Parathyroid adenoma (tissue), 2 donors: Measurements from ENCODE around the gene FAM50B.
A peak's percentile ranks its signal among the peaks of the same experiment; 100 is the strongest.

ENCODE experiments used
- H2AFZ ChIP-seq: fragments of 300-600 bp; sonication (generic); one replicate; pipeline ENCODE4 v1.7.0; 2017; ENCODE audit warnings: antibody characterized with exemption, mild to moderate bottlenecking
- H3K27ac ChIP-seq: fragments of 300-600 bp; sonication (generic); one replicate; pipeline ENCODE4 v1.7.0; 2017
- H3K27me3 ChIP-seq: fragments of 300-600 bp; sonication (generic); one replicate; pipeline ENCODE4 v1.7.0; 2017; ENCODE audit warnings: low read length; ENCODE audit not compliant: control insufficient read depth, insufficient read depth
- H3K36me3 ChIP-seq: fragments of 300-600 bp; sonication (generic); one replicate; pipeline ENCODE4 v1.7.0; 2017; ENCODE audit warnings: low read length; ENCODE audit not compliant: control insufficient read depth, insufficient read depth
- H3K4me1 ChIP-seq: fragments of 300-600 bp; sonication (generic); one replicate; pipeline ENCODE4 v1.7.0; 2017; ENCODE audit warnings: control low read depth
- H3K4me2 ChIP-seq: fragments of 300-600 bp; sonication (generic); one replicate; pipeline ENCODE4 v1.7.0; 2017; ENCODE audit warnings: low read length
- H3K4me3 ChIP-seq: fragments of 300-600 bp; sonication (generic); one replicate; pipeline ENCODE4 v1.7.0; 2017; ENCODE audit warnings: low read depth, low read length
- H3K79me2 ChIP-seq: fragments of 300-600 bp; sonication (generic); one replicate; pipeline ENCODE4 v1.7.0; 2017; ENCODE audit warnings: control low read depth
- H3K9ac ChIP-seq: fragments of 300-600 bp; sonication (generic); one replicate; pipeline ENCODE4 v1.7.0; 2017; ENCODE audit warnings: mild to moderate bottlenecking
- H3K9me3 ChIP-seq: fragments of 300-600 bp; sonication (generic); one replicate; pipeline ENCODE4 v1.7.0; 2017; ENCODE audit warnings: low read length; ENCODE audit not compliant: control insufficient read depth
- TF ChIP-seq, protein P1 (sequence below): fragments of 300-600 bp; sonication (generic); IDR thresholded peaks from one replicate; pipeline ENCODE4 v1.7.0; 2017; ENCODE audit warnings: antibody characterized with exemption, mild to moderate bottlenecking
- donor health status: primary hyperparathyroidism.

Gene FAM50B

DNA sequence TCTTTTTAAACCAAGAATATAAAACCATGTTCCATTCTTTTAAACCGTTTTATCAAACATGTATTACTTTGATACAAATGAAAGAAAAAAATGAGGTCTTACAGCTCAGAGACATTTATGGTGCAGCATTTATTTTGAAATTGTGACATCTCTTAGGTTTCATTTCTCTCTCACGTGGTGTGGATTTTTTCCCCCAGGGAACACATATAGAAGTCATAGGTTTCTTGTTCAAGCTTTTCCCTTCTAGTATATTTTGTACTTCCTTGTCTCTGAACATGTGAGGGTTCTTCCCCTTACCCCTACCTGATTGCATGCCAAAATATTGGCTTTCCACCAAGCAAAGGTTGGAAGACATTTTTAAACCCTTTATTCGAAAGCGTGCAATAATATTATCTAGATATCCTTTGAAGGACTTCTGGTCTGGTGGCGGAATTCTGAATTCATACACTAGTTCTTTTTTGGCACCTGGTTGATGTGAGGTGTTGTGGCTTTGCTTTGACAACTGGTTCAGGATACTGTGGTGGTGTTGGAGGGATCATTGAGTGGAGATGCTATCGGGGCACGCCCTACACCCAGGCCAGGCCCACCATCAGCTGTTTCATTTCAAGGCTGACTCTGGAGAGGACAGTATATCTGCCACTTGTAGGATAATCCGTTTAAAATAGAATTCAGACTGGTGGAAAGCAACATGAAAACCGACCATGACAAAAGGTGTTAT lies 5.6 kb upstream of the FAM50B start:
- H3K36me3 ChIP-seq = no peaks in the 10 kb centered on the region
- H3K4me2 ChIP-seq = no peak overlapping the region
- H3K9me3 ChIP-seq = no peaks in the 10 kb centered on the region
- no peak overlapping the region for H3K9ac ChIP-seq
- H3K4me3 ChIP-seq = no peak overlapping the region
- H3K79me2 ChIP-seq = no peaks in the 10 kb centered on the region
- H2AFZ ChIP-seq = no peak overlapping the region
- no peak overlapping the region for H3K27ac ChIP-seq
- H3K4me1 ChIP-seq = no peaks in the 10 kb centered on the region
- TF ChIP-seq, protein P1, sequence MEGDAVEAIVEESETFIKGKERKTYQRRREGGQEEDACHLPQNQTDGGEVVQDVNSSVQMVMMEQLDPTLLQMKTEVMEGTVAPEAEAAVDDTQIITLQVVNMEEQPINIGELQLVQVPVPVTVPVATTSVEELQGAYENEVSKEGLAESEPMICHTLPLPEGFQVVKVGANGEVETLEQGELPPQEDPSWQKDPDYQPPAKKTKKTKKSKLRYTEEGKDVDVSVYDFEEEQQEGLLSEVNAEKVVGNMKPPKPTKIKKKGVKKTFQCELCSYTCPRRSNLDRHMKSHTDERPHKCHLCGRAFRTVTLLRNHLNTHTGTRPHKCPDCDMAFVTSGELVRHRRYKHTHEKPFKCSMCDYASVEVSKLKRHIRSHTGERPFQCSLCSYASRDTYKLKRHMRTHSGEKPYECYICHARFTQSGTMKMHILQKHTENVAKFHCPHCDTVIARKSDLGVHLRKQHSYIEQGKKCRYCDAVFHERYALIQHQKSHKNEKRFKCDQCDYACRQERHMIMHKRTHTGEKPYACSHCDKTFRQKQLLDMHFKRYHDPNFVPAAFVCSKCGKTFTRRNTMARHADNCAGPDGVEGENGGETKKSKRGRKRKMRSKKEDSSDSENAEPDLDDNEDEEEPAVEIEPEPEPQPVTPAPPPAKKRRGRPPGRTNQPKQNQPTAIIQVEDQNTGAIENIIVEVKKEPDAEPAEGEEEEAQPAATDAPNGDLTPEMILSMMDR = no peak
- no peaks in the 10 kb centered on the region for H3K27me3 ChIP-seq

DNA sequence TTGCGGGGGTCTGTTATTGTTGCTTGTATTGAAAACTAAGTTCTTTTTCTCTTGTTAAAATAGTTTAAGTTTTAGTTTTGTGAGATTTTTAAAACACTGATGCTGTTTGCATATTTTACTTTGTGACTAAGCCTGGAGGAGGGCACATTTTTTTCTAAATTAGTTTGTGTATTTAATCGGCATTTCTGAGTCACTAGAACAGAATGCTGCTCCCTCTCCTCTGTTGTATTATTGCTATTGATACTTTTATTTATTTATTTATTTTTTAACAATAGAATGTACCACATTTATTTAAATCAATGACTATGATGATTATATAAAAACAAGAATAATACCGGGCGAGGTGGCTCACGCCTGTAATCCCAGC lies 5.1 kb upstream of the FAM50B start:
- H2AFZ ChIP-seq = no peak overlapping the region
- H3K79me2 ChIP-seq = no peaks in the 10 kb centered on the region
- H3K9ac ChIP-seq = no peak overlapping the region
- no peaks in the 10 kb centered on the region for H3K36me3 ChIP-seq
- H3K9me3 ChIP-seq = no peaks in the 10 kb centered on the region
- TF ChIP-seq, protein P1 = no peak
- H3K27ac ChIP-seq = no peak overlapping the region
- H3K4me1 ChIP-seq = no peaks in the 10 kb centered on the region
- H3K4me3 ChIP-seq = no peak overlapping the region
- no peaks in the 10 kb centered on the region for H3K27me3 ChIP-seq
- no peak overlapping the region for H3K4me2 ChIP-seq

DNA sequence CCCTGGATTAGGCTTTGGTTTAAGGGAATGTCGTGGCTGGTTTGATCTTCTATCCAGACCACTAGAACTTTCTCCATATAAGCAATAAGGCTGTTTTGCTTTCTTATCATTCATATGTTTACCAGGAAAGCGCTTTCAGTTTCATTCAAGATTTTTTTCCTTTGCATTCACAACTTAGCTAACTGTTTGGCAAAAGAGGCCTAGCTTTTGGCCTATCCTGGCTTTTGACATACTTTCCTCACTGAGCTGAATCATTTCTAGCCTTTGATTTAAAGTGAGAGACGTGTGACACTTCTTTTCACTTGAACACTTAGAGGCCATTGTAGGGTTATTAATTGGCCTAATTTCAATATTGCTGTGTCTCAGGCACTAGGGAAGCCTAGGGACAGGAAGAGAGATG lies 1.7 kb upstream of the FAM50B start:
- no peak overlapping the region for H3K9ac ChIP-seq
- TF ChIP-seq, protein P1 = no peak

DNA sequence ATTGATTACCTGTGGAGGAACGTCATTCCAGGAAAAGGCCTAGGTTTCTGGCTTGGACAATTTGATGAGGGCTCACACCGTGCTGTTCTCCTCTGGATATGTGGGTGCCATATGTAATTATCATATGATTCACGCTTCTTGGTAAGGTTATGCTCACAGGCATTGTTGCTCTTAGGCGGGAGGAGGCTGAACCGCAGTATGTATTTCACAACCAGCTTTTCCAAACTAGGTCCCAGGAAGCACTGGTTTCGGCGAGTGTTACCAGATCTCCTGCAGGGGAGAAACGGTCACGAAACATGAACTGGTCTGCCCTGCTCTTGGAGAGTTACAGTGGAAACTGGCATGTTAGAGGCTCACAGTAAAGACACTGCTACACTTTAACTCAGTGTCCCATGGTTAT lies 793 bp upstream of the FAM50B start:
- H3K79me2 ChIP-seq = no peaks in the 10 kb centered on the region
- TF ChIP-seq, protein P1 = no peak

More for the DNA sequence above, 1.7 kb upstream of the FAM50B start:
- H3K4me2 ChIP-seq = no peak overlapping the region
- H3K4me3 ChIP-seq = no peak overlapping the region
- no peaks in the 10 kb centered on the region for H3K9me3 ChIP-seq
- no peak overlapping the region for H3K27ac ChIP-seq
- H3K79me2 ChIP-seq = no peaks in the 10 kb centered on the region
- no peaks in the 10 kb centered on the region for H3K4me1 ChIP-seq
- no peak overlapping the region for H2AFZ ChIP-seq
- no peaks in the 10 kb centered on the region for H3K36me3 ChIP-seq
- no peaks in the 10 kb centered on the region for H3K27me3 ChIP-seq

More for the DNA sequence above, 793 bp upstream of the FAM50B start:
- no peaks in the 10 kb centered on the region for H3K9me3 ChIP-seq
- no peak overlapping the region for H3K4me3 ChIP-seq
- no peaks in the 10 kb centered on the region for H3K27me3 ChIP-seq
- peak overlapping the region; percentile 87 for H2AFZ ChIP-seq
- no peaks in the 10 kb centered on the region for H3K36me3 ChIP-seq
- no peak overlapping the region for H3K9ac ChIP-seq
- H3K4me2 ChIP-seq = no peak overlapping the region
- H3K27ac ChIP-seq = peak overlapping the region; percentile 67
- no peaks in the 10 kb centered on the region for H3K4me1 ChIP-seq
